ENCODE measurements around the gene CACUL1. TPM values are rescaled to one million over a fixed set of nuclear protein-coding genes. Genes with fewer than 3 reads are reported as not detected.

The CACUL1 gene
- total and polyA plus RNA-seq, 2 of the 13 experiments (the other 11 are each of a cell fraction or from before 2014, with no cell fraction given), result 14.2 to 31.0 TPM

DNA sequence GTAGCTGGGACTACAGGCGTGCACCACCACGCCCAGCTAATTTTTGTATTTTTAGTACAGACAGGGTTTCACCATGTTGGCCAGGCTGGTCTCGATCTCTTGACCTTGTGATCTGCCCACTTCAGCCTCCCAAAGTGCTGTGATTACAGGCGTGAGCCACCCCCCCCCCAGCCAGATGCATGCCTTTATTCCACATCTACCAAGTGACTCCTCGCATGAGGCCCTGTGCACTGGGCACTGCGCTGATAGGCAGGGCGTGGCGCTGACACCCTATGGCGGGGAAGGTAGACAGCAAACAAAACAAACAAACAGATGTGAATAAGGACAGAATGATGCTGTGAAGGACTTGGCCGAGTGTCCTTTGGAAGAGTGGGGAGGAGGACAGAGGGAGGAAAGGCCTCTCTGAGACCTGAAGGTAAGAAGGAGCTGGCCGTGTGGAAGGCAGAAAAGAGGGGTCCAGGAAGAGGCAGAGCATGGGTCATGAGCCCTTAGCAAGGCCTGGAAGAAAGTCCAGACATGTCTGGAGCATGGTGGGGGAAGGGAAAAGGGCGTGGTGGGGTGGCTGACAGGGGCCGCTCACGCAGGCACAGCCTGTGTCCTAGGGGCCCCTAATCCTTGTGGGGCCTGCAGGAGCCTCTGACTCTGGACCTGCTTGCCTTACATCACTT, 47.5 kb upstream of the CACUL1 start:
- Histone ChIP-seq H4K20me1 (ENCODE audit: insufficient read depth, low read length) (no peaks in the 10 kb centered on the region), H3K79me2 (ENCODE audit: insufficient read depth, low read length) (no peaks in the 10 kb centered on the region), H3K27ac (ENCODE audit: extremely low read length, insufficient read depth, low read length) (no peak overlapping the region), H3K4me1 (ENCODE audit: insufficient read depth, low read length) (no peaks in the 10 kb centered on the region), H3K9me3 (ENCODE audit: low read length) (no peaks in the 10 kb centered on the region), H3K36me3 (replicated peaks in 1 of 2; ENCODE audit: control insufficient read depth in 1 of 2, insufficient read depth in 2 of 2, low read length in 2 of 2) (no peaks in the 10 kb centered on the region), H3K27me3 (ENCODE audit: control insufficient read depth in 1 of 2, insufficient read depth in 2 of 2, low read length in 2 of 2) (0 out of 5 replicates have a peak, but pooled peaks cover 0 to 6% of the 10 kb centered on the region in 2 experiments), H3K4me3 (replicated peaks in 1 of 3; ENCODE audit: insufficient read depth in 1 of 3, low read depth in 2 of 3, low read length in 3 of 3) (no peak overlapping the region), H3K4me2 (ENCODE audit: low read depth, low read length) (no peak overlapping the region), H3K9ac (ENCODE audit: insufficient read depth, low read depth, low read length) (no peak overlapping the region), H2AFZ (ENCODE audit: low read length) (no peak overlapping the region)
- no peak for DNase-seq (ENCODE audit: low spot score)
- in situ Hi-C loops (cut with HindIII; ENCODE audit: extremely low pct_ligation_motif_present, low pct_unique_long_range_greater_than_20kb), result loop anchor here (10.0 kb wide), 1 partner anchor 227 kb away; no protein-coding TSS in a partner anchor
- FAIRE-seq, result no peak
- intact Hi-C loops (cut with micrococcal nuclease; ENCODE audit: unreplicated experiment), result no loop called here
- CTCF ChIA-PET (ENCODE audit: low intra/inter-chr PET ratio, low total read pairs), result no interaction called here
- WGBS (ENCODE audit: low lambda C conversion rate), result 50% methylated on average over 14 of the region's 14 CpGs
- no peak for ATAC-seq
- no TSS peak for BruUV-seq (replicated peaks)
- POLR2A ChIA-PET, result no interaction called here
- TF ChIP-seq PLSCR1 (CRISPR knock-in tag; IDR thresholded peaks at IDR 0.05; ENCODE audit: borderline replicate concordance), result no peak
- no peak for TF ChIP-seq ZNF710 (CRISPR knock-in tag; IDR thresholded peaks at IDR 0.05; ENCODE audit: borderline replicate concordance)
- TF ChIP-seq KAT7 (CRISPR knock-in tag; IDR thresholded peaks at IDR 0.05; ENCODE audit: borderline replicate concordance), result no peak
- TF ChIP-seq ZC3H4 (CRISPR knock-in tag; IDR thresholded peaks at IDR 0.05; ENCODE audit: borderline replicate concordance), result no peak
- no peak for TF ChIP-seq ZNF589 (CRISPR knock-in tag; conservative IDR thresholded peaks at IDR 0.05)
- no peak for TF ChIP-seq TCF7 (IDR thresholded peaks at IDR 0.05; ENCODE audit: low read depth)
- no peak for TF ChIP-seq SOX6 (IDR thresholded peaks at IDR 0.05)
- TF ChIP-seq SOX6 (CRISPR knock-in tag; IDR thresholded peaks at IDR 0.05), result no peak
- TF ChIP-seq U2AF2 (IDR thresholded peaks at IDR 0.05; ENCODE audit: low read depth, low read length), result no peak
- no peak for TF ChIP-seq ZNF354B (CRISPR knock-in tag; IDR thresholded peaks at IDR 0.05)
- no peak for TF ChIP-seq ZNF644 (CRISPR knock-in tag; IDR thresholded peaks at IDR 0.05; ENCODE audit: low read depth)
- no peak for TF ChIP-seq BHLHE40 (IDR thresholded peaks at IDR 0.05; ENCODE audit: low read length)
- no peak for TF ChIP-seq DR1 (CRISPR knock-in tag; IDR thresholded peaks at IDR 0.05)
- TF ChIP-seq MXD3 (CRISPR knock-in tag; IDR thresholded peaks at IDR 0.05), result no peak
- no peak for TF ChIP-seq ELF3 (CRISPR knock-in tag; IDR thresholded peaks at IDR 0.05)
- TF ChIP-seq, protein P1, sequence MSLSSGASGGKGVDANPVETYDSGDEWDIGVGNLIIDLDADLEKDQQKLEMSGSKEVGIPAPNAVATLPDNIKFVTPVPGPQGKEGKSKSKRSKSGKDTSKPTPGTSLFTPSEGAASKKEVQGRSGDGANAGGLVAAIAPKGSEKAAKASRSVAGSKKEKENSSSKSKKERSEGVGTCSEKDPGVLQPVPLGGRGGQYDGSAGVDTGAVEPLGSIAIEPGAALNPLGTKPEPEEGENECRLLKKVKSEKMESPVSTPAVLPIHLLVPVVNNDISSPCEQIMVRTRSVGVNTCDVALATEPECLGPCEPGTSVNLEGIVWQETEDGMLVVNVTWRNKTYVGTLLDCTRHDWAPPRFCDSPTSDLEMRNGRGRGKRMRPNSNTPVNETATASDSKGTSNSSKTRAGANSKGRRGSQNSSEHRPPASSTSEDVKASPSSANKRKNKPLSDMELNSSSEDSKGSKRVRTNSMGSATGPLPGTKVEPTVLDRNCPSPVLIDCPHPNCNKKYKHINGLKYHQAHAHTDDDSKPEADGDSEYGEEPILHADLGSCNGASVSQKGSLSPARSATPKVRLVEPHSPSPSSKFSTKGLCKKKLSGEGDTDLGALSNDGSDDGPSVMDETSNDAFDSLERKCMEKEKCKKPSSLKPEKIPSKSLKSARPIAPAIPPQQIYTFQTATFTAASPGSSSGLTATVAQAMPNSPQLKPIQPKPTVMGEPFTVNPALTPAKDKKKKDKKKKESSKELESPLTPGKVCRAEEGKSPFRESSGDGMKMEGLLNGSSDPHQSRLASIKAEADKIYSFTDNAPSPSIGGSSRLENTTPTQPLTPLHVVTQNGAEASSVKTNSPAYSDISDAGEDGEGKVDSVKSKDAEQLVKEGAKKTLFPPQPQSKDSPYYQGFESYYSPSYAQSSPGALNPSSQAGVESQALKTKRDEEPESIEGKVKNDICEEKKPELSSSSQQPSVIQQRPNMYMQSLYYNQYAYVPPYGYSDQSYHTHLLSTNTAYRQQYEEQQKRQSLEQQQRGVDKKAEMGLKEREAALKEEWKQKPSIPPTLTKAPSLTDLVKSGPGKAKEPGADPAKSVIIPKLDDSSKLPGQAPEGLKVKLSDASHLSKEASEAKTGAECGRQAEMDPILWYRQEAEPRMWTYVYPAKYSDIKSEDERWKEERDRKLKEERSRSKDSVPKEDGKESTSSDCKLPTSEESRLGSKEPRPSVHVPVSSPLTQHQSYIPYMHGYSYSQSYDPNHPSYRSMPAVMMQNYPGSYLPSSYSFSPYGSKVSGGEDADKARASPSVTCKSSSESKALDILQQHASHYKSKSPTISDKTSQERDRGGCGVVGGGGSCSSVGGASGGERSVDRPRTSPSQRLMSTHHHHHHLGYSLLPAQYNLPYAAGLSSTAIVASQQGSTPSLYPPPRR (CRISPR knock-in tag; IDR thresholded peaks at IDR 0.05; ENCODE audit: borderline replicate concordance), result no peak
- TF ChIP-seq ZNF20 (CRISPR knock-in tag; IDR thresholded peaks at IDR 0.05), result no peak
- no peak for TF ChIP-seq ZBTB7B (CRISPR knock-in tag; IDR thresholded peaks at IDR 0.05)

All from HepG2 (cell line).